Kidney (tissue), 14 donors: ENCODE data around the gene VPS8. TPM values are rescaled to one million over a fixed set of nuclear protein-coding genes. Genes with fewer than 3 reads are reported as not detected.

ENCODE experiments used
- DNase-seq, 5 donors: peaks; one replicate each; pipeline ENCODE4 v3.0.0-alpha.2; 2013 to 2020
- FAIRE-seq: peaks from 2 replicates; lab custom pipeline; 2012; peaks lifted over from hg19 to GRCh38; lab: Jason Lieb, UNC
- H3K27ac ChIP-seq, 2 donors: one replicate each; pipeline ENCODE4 v1.7.0; 2013; ENCODE audit warnings: low read depth in 2 of 2, low read length in 2 of 2, inconsistent platforms in 1 of 2
- H3K27me3 ChIP-seq: one replicate; pipeline ENCODE4 v1.7.1; 2013; ENCODE audit warnings: low read length, inconsistent platforms; ENCODE audit not compliant: control insufficient read depth, insufficient read depth
- H3K36me3 ChIP-seq, 3 donors: one replicate each; pipeline versions ENCODE4 v1.7.0 to v1.7.1; 2013; ENCODE audit warnings: low read length in 3 of 3, control low read depth in 1 of 3, inconsistent platforms in 1 of 3; ENCODE audit not compliant: insufficient read depth in 3 of 3, control insufficient read depth in 2 of 3
- H3K4me1 ChIP-seq, 3 donors: one replicate each; pipeline versions ENCODE4 v1.7.0 to v1.7.1; 2013; ENCODE audit warnings: low read length in 3 of 3, inconsistent platforms in 1 of 3, low read depth in 1 of 3; ENCODE audit not compliant: control insufficient read depth in 2 of 3, insufficient read depth in 2 of 3
- H3K4me3 ChIP-seq, 3 donors: one replicate each; pipeline versions ENCODE4 v1.7.0 to v1.8.1; 2013; ENCODE audit warnings: low read length in 3 of 3, control low read depth in 1 of 3, inconsistent platforms in 1 of 3
- H3K9ac ChIP-seq, 3 donors: one replicate each; pipeline versions ENCODE4 v1.7.0 to v1.7.1; 2013; ENCODE audit warnings: low read length in 3 of 3, control low read depth in 1 of 3, inconsistent platforms in 1 of 3
- H3K9me3 ChIP-seq, 3 donors: one replicate each; pipeline versions ENCODE4 v1.7.0 to v1.7.1; 2013; ENCODE audit warnings: low read length in 3 of 3, control low read depth in 1 of 3, inconsistent platforms in 1 of 3; ENCODE audit not compliant: control insufficient read depth in 2 of 3, insufficient read depth in 1 of 3
- intact Hi-C: fragments of 100-400 bp; cut with DNase I; formaldehyde crosslinking; loops from one replicate; pipeline ENCODE4 v1.11.1; 2022
- polyA plus RNA-seq: library from polyadenylated mRNA; stranded (reverse); fragments of 350-450 nt; fragmentation: Illumina TruSeq; extraction: RNeasy Lipid Tissue Mini Kit (QIAGEN cat#74804); gene quantifications from one replicate; pipeline ENCODE4 v1.2.3, GENCODE V29; 2014; ENCODE audit warnings: low read depth, low replicate concordance; ENCODE audit not compliant: insufficient read depth
- total RNA-seq: library from RNA; stranded (reverse); fragmentation: NEBNext Ultra II Directional; extraction: Animal tissue kit (Norgen Biotek cat#: 25700); gene quantifications from one replicate; pipeline ENCODE4 v1.2.1, GENCODE V29; 2021
- TF ChIP-seq, protein P1 (sequence below): IDR thresholded peaks from 3 replicates; pipeline ENCODE4 v1.5.1; 2012; ENCODE audit warnings: mild to moderate bottlenecking, moderate library complexity, borderline replicate concordance; ENCODE audit not compliant: insufficient read depth; ENCODE audit errors: extremely low read depth
- donor health status: control.
- donor health status: control.
- donor health status: control.
- donor health status: control.
- donor health status: control.
- donor health status: DM: yes; HTN: yes; CAD: no.
- donor health status: Normal renal cell carcinoma (clear cell type).

Gene VPS8
- total and polyA plus RNA-seq, 2 donors from 2014 or later, result 10.8 to 55.0 TPM

DNA sequence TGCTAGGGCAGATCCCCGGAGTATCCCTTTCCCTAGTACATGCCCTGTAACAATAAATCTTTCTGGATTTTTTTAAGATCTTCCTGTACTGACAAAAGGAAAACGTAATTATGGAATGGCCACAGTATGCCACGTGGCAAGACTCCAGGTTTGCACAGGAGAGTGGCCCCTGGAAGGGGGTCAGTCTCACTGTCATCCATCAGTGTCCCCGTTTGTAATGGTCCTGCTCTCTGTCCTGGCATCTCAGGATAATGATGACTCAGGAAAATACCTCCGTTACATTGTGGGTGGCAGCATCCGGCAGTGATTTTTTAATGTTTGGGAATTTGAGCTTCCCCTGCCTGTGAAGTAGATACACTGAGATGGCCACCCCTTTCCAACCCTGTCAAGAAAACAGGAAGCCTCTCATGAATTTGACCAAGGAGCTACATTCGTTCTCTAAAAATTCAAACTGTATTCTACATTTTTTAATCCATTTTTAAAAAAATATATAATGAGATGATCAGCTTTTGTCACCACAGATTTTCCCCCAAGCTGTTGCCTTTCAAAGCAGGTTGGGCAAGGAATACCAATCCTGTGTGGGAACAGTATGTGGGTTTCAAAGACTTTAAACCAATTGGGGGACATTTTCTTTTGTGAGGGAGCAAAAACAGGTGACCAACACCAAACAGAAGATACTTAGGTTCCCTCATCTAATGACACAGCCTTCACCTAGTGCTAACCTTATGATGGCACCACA, 230.5 kb downstream of the VPS8 start:
- Histone ChIP-seq H3K9ac (no peak overlapping the region), H3K9me3 (no peaks in the 10 kb centered on the region), H3K4me3 (no peak overlapping the region), H3K27me3 (no peaks in the 10 kb centered on the region), H3K4me1 (peaks cover 0 to 15% (median 8%) of the 10 kb centered on the region in 3 donors), H3K27ac (no peak overlapping the region), H3K36me3 (no peaks in the 10 kb centered on the region)
- DNase-seq (peak in 3 of 5 donors; percentile 39 to 60 (median 54)), FAIRE-seq (no peak)
- intact Hi-C loops, result no loop called here
- TF ChIP-seq, protein P1, sequence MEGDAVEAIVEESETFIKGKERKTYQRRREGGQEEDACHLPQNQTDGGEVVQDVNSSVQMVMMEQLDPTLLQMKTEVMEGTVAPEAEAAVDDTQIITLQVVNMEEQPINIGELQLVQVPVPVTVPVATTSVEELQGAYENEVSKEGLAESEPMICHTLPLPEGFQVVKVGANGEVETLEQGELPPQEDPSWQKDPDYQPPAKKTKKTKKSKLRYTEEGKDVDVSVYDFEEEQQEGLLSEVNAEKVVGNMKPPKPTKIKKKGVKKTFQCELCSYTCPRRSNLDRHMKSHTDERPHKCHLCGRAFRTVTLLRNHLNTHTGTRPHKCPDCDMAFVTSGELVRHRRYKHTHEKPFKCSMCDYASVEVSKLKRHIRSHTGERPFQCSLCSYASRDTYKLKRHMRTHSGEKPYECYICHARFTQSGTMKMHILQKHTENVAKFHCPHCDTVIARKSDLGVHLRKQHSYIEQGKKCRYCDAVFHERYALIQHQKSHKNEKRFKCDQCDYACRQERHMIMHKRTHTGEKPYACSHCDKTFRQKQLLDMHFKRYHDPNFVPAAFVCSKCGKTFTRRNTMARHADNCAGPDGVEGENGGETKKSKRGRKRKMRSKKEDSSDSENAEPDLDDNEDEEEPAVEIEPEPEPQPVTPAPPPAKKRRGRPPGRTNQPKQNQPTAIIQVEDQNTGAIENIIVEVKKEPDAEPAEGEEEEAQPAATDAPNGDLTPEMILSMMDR, result no peak

DNA sequence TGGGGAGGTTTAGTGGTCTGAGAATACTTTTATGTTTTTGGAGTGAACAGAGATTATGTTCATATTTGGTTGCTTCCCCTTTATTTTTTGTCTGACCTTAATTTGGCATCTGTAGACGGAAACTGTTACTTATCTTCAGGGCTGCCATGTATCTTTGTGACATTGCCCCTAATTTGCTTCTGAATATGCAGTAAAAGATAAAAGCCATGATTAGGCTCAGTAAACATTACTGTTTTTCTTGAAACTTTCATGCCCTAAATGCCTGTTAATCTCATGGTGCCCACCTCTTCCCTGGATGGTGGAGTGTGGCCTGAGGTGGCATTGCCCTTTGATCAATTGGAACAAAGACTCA, 234.2 kb downstream of the VPS8 start:
- peak overlapping the region; percentile 20 to 45 for H3K27ac ChIP-seq
- H3K9me3 ChIP-seq, result no peaks in the 10 kb centered on the region
- TF ChIP-seq, protein P1, result no peak
- H3K27me3 ChIP-seq, result no peaks in the 10 kb centered on the region
- peak overlapping the region in 2 of 3 donors; percentile 1 to 20 for H3K4me3 ChIP-seq
- FAIRE-seq (no peak), DNase-seq (no peak)
- H3K4me1 ChIP-seq, result peaks cover 0 to 15% (median 8%) of the 10 kb centered on the region in 3 donors
- peaks cover 0 to 14% (median 2%) of the 10 kb centered on the region in 3 donors for H3K36me3 ChIP-seq
- intact Hi-C loops, result no loop called here
- no peak overlapping the region for H3K9ac ChIP-seq

DNA sequence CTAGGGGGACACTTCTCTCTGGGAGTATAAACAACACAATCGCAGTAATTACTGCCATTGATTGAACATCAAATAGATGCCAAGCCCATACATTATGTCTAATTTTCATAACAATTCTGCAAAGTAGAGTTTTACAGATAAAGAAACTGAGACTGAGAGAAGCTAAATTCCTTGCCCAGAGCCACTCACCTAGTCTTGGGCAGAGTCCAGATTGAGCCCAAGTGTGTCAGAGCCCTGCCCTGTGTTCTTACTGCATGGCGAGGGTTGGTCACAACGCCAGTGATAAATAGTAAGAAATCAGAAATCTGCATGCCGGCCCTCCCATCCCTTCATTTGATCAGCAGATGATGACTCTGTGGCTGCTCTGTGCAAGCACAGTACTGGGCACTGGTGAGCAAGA, 234.6 kb downstream of the VPS8 start:
- FAIRE-seq, result no peak
- peak overlapping the region in 1 of 2 donors; percentile 14 for H3K27ac ChIP-seq
- intact Hi-C loops, result no loop called here
- peaks cover 0 to 14% (median 2%) of the 10 kb centered on the region in 3 donors for H3K36me3 ChIP-seq
- no peak overlapping the region for H3K9ac ChIP-seq
- no peak for DNase-seq
- H3K4me1 ChIP-seq, result peaks cover 0 to 15% (median 8%) of the 10 kb centered on the region in 3 donors
- H3K9me3 ChIP-seq, result no peaks in the 10 kb centered on the region
- H3K4me3 ChIP-seq, result peak overlapping the region in 1 of 3 donors; percentile 1
- H3K27me3 ChIP-seq, result no peaks in the 10 kb centered on the region
- TF ChIP-seq, protein P1, result no peak
